OCI-LY1 (cell line): Measurements from ENCODE around the gene BUD23.

Source experiments
- CTCF ChIP-seq: fragments of 200-600 bp; sonication (generic), shearing (Covaris generic); IDR thresholded peaks from 2 replicates; pipeline ENCODE4 v1.5.1; 2017; ENCODE audit warnings: mild to moderate bottlenecking, antibody characterized with exemption, low read length, moderate library complexity, mixed read lengths
- EZH2 ChIP-seq: fragments of 200-600 bp; sonication (generic), shearing (Covaris generic); IDR thresholded peaks from 2 replicates; pipeline ENCODE4 v1.8.0; 2017; ENCODE audit warnings: borderline replicate concordance, mixed run types, mild to moderate bottlenecking, antibody characterized with exemption, low read length, moderate library complexity, mixed read lengths

- TF ChIP-seq CTCF (no peak), EZH2 (no peak)
These were observed 15.0 kb downstream of the BUD23 start for GRCh38 chr7:73698410-73698809.
